ENCODE measurements around the gene MDGA2. TPM values are rescaled to one million over a fixed set of nuclear protein-coding genes. Genes with fewer than 3 reads are reported as not detected.

Gene MDGA2
- total and polyA plus RNA-seq, 9 of the 15 experiments (the other 6 are each of a cell fraction or from before 2014, with no cell fraction given): 0.01 to 0.18 (median 0.03) TPM; not detected in 5

GRCh38 chr14:47332939-47333338, 342.5 kb downstream of the MDGA2 start (continued):
- TF ChIP-seq TCF7L2 (IDR thresholded peaks at IDR 0.05; ENCODE audit: low read depth, low read length) (no peak), TAF15 (IDR thresholded peaks at IDR 0.05; ENCODE audit: low read depth, low read length) (no peak)

- H3K4me3 ChIP-seq: no peak overlapping the region
- no peak overlapping the region for H2AFZ ChIP-seq (ENCODE audit: low read depth, low read length)
- BruUV-seq (replicated peaks): no TSS peak
- no peak overlapping the region for H3K27ac ChIP-seq (ENCODE audit: extremely low read depth, low read depth, low read length)
- H3K4me1 ChIP-seq (replicated peaks in 1 of 2; ENCODE audit: control insufficient read depth in 2 of 2, insufficient read depth in 2 of 2, low read length in 2 of 2): no peaks in the 10 kb centered on the region
- ATAC-seq: no peak
- H3K36me3 ChIP-seq (ENCODE audit: control insufficient read depth, insufficient read depth, low read length): no peaks in the 10 kb centered on the region
- DNase-seq (ENCODE audit: extremely low read depth in 1 of 4, low spot score in 3 of 4): no peak
- H3K9me1 ChIP-seq (ENCODE audit: control insufficient read depth, insufficient read depth, low read length): no peaks in the 10 kb centered on the region
- no peak for FAIRE-seq
- no peak overlapping the region for H3K9ac ChIP-seq (ENCODE audit: insufficient read depth in 1 of 2, low read depth in 2 of 2, low read length in 2 of 2)
- no peak overlapping the region for H3K4me2 ChIP-seq (ENCODE audit: insufficient read depth, low read length)
- ChIA-PET CTCF (ENCODE audit: low intra/inter-chr PET ratio) (no interaction called here), POLR2A (no interaction called here)
- no peaks in the 10 kb centered on the region for H3K9me3 ChIP-seq (replicated peaks; ENCODE audit: control insufficient read depth, insufficient read depth, low read depth, low read length)
- no peaks in the 10 kb centered on the region for H4K20me1 ChIP-seq (replicated peaks; ENCODE audit: control insufficient read depth, insufficient read depth, low read length)
- intact Hi-C loops (cut with micrococcal nuclease) (no loop called here), in situ Hi-C loops (cut with MboI) (no loop called here)
- TF ChIP-seq NELFE (IDR thresholded peaks at IDR 0.05; ENCODE audit: insufficient read depth, insufficient read length): no peak
- no peak for TF ChIP-seq HEY1 (CRISPR knock-in tag; IDR thresholded peaks at IDR 0.05; ENCODE audit: borderline replicate concordance)
- no peak for TF ChIP-seq USF1 (CRISPR knock-in tag; IDR thresholded peaks at IDR 0.05)
- no peak for TF ChIP-seq PRPF4 (IDR thresholded peaks at IDR 0.05; ENCODE audit: insufficient read depth, low read depth, low read length, poor library complexity, severe bottlenecking)
- TF ChIP-seq TAF15 (IDR thresholded peaks at IDR 0.05; ENCODE audit: low read depth, low read length): no peak
- TF ChIP-seq KHSRP (IDR thresholded peaks at IDR 0.05): no peak
- TF ChIP-seq ZNF436 (CRISPR knock-in tag; IDR thresholded peaks at IDR 0.05): no peak
- no peak for TF ChIP-seq FOXP4 (CRISPR knock-in tag; IDR thresholded peaks at IDR 0.05; ENCODE audit: borderline replicate concordance)
- no peak for TF ChIP-seq RAD21 (CRISPR knock-in tag; conservative IDR thresholded peaks at IDR 0.05 in 1 of 2, IDR thresholded peaks at IDR 0.05 in 1 of 2)
- no peak for TF ChIP-seq ZNF212 (CRISPR knock-in tag; IDR thresholded peaks at IDR 0.05)
- TF ChIP-seq ETV1 (tag; conservative IDR thresholded peaks at IDR 0.05; ENCODE audit: low read depth): no peak
- no peak for TF ChIP-seq HNRNPK (IDR thresholded peaks at IDR 0.05; ENCODE audit: low read depth, low read length, poor library complexity, severe bottlenecking)
- TF ChIP-seq ZNF644 (tag; IDR thresholded peaks at IDR 0.05; ENCODE audit: low read depth): no peak
- no peak for TF ChIP-seq NCOA2 (IDR thresholded peaks at IDR 0.05; ENCODE audit: partially characterized antibody in 2 of 2)
- no peak for TF ChIP-seq ZNF444 (CRISPR knock-in tag; IDR thresholded peaks at IDR 0.05)
- H3K27me3 ChIP-seq (ENCODE audit: control insufficient read depth in 2 of 2, insufficient read depth in 2 of 2, low read length in 2 of 2): no peaks in the 10 kb centered on the region
- no peaks in the 10 kb centered on the region for H3K79me2 ChIP-seq (ENCODE audit: control insufficient read depth, insufficient read depth, low read length)
Measured at GRCh38 chr14:47332106-47332505, 343.3 kb downstream of the MDGA2 start.

Measured in K562 (cell line).